ENCODE data around the gene MCRIP1. TPM values are rescaled to one million over a fixed set of nuclear protein-coding genes. Genes with fewer than 3 reads are reported as not detected.

The MCRIP1 gene
- total and polyA plus RNA-seq, 2 of the 13 experiments (the other 11 are each of a cell fraction or from before 2014, with no cell fraction given) = 79.7 to 84.9 TPM

DNA sequence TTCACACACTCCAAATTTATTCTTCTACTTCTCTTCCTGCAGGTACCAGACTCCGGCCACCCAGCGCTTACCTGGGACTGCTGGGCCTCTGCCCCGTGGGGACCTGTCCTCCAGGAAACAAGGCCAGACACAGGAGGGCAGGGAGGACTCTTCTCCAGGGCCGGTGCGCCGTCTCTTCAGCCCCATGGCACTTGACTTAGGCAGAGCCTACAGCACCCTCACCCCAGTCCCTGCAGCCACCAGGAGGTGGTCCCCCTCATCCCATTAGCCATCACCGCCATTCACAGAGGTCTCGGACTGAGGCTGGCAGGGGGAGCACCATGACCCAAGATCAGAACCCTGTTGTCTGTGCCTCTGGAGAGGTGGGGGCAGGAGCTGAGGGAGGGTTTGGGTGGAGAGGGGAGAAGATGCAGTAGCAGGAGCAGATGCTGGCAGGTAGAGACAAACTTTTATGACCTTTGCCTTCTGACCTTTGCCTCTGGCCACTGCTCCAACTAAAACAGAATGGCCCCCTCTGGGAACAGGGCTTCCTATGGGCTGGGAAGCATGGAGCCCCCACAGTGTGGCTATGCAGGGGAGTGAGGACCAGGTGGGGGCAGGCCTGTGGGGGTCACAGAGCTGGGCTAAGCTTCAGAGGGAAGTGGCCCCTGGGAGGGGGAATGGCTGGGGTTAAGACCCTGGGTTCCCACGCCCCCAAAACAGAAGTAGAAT, 30.9 kb downstream of the MCRIP1 start:
- ChIA-PET CTCF (ENCODE audit: low intra/inter-chr PET ratio, low total read pairs) (interaction anchor here (1.3 kb wide), 1 partner anchor 20 kb away, joined by 3 read pairs; no protein-coding TSS in a partner anchor), POLR2A (interaction anchor here (1.4 kb wide), 1 partner anchor 13 kb away, joined by 4 read pairs; no protein-coding TSS in a partner anchor)
- H2AFZ ChIP-seq (ENCODE audit: low read length) = no peak overlapping the region
- H3K9ac ChIP-seq (ENCODE audit: insufficient read depth, low read depth, low read length) = no peak overlapping the region
- H3K9me3 ChIP-seq (ENCODE audit: low read length) = no peaks in the 10 kb centered on the region
- FAIRE-seq (no peak), ATAC-seq (no peak), DNase-seq (ENCODE audit: low spot score) (no peak)
- H3K27ac ChIP-seq (ENCODE audit: extremely low read length, insufficient read depth, low read length) = no peak overlapping the region
- peaks cover 34% of the 10 kb centered on the region for H3K4me1 ChIP-seq (ENCODE audit: insufficient read depth, low read length)
- peaks cover 22 to 73% of the 10 kb centered on the region in 2 experiments for H3K27me3 ChIP-seq (ENCODE audit: control insufficient read depth in 1 of 2, insufficient read depth in 2 of 2, low read length in 2 of 2)
- no peaks in the 10 kb centered on the region for H3K79me2 ChIP-seq (ENCODE audit: insufficient read depth, low read length)
- no peak overlapping the region for H3K4me2 ChIP-seq (ENCODE audit: low read depth, low read length)
- no peak for TF ChIP-seq ZNF512B (CRISPR knock-in tag; IDR thresholded peaks at IDR 0.05; ENCODE audit: borderline replicate concordance)
- TF ChIP-seq NR2C2 (CRISPR knock-in tag; IDR thresholded peaks at IDR 0.05; ENCODE audit: borderline replicate concordance) = peak; percentile 72
- peak; percentile 35; the same call in 1 of the 2 replicates for TF ChIP-seq NR2F6 (IDR thresholded peaks at IDR 0.05)
- no peak for TF ChIP-seq NR2F6 (CRISPR knock-in tag; IDR thresholded peaks at IDR 0.05)
- TF ChIP-seq, protein P1, sequence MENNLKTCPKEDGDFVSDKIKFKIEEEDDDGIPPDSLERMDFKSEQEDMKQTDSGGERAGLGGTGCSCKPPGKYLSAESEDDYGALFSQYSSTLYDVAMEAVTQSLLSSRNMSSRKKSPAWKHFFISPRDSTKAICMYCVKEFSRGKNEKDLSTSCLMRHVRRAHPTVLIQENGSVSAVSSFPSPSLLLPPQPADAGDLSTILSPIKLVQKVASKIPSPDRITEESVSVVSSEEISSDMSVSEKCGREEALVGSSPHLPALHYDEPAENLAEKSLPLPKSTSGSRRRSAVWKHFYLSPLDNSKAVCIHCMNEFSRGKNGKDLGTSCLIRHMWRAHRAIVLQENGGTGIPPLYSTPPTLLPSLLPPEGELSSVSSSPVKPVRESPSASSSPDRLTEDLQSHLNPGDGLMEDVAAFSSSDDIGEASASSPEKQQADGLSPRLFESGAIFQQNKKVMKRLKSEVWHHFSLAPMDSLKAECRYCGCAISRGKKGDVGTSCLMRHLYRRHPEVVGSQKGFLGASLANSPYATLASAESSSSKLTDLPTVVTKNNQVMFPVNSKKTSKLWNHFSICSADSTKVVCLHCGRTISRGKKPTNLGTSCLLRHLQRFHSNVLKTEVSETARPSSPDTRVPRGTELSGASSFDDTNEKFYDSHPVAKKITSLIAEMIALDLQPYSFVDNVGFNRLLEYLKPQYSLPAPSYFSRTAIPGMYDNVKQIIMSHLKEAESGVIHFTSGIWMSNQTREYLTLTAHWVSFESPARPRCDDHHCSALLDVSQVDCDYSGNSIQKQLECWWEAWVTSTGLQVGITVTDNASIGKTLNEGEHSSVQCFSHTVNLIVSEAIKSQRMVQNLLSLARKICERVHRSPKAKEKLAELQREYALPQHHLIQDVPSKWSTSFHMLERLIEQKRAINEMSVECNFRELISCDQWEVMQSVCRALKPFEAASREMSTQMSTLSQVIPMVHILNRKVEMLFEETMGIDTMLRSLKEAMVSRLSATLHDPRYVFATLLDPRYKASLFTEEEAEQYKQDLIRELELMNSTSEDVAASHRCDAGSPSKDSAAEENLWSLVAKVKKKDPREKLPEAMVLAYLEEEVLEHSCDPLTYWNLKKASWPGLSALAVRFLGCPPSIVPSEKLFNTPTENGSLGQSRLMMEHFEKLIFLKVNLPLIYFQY (CRISPR knock-in tag; IDR thresholded peaks at IDR 0.05; ENCODE audit: borderline replicate concordance) = no peak
- peak; percentile 90 for TF ChIP-seq ZNF263 (CRISPR knock-in tag; IDR thresholded peaks at IDR 0.05)
- no TSS peak for BruUV-seq (replicated peaks)
- in situ Hi-C loops (cut with HindIII; ENCODE audit: extremely low pct_ligation_motif_present, low pct_unique_long_range_greater_than_20kb) (no loop called here), intact Hi-C loops (cut with micrococcal nuclease; ENCODE audit: unreplicated experiment) (no loop called here)
- H4K20me1 ChIP-seq (ENCODE audit: insufficient read depth, low read length) = no peaks in the 10 kb centered on the region
- WGBS (ENCODE audit: low lambda C conversion rate) = 56% methylated on average over 9 of the region's 9 CpGs
- no peaks in the 10 kb centered on the region for H3K36me3 ChIP-seq (replicated peaks in 1 of 2; ENCODE audit: control insufficient read depth in 1 of 2, insufficient read depth in 2 of 2, low read length in 2 of 2)
- no peak overlapping the region for H3K4me3 ChIP-seq (replicated peaks in 1 of 3; ENCODE audit: insufficient read depth in 1 of 3, low read depth in 2 of 3, low read length in 3 of 3)
